ENCODE data around the gene NHSL1.

Gene NHSL1

GRCh38 chr6:138499303-138500018 is at the start of gene NHSL1:
TSS of gene NHSL1 (minus strand) at chr6:138499494. CDS start at chr6:138499290, 204 bp downstream.
- H3K4me3 ChIP-seq (ENCODE audit: low read length), result peak within 1 kb of the TSS; percentile 2
- peak; percentile 30 for DNase-seq (ENCODE audit: low read depth)
- no peak for TF ChIP-seq CTCF (conservative IDR thresholded peaks at IDR 0.05; ENCODE audit: low read length)

- no peak for DNase-seq (ENCODE audit: low read depth)
- no peak overlapping the region for H3K4me3 ChIP-seq (ENCODE audit: low read length)
- TF ChIP-seq CTCF (conservative IDR thresholded peaks at IDR 0.05; ENCODE audit: low read length), result no peak
Observed at GRCh38 chr6:138546733-138547185, 47.5 kb upstream of the NHSL1 start.

- no peak for TF ChIP-seq CTCF (conservative IDR thresholded peaks at IDR 0.05; ENCODE audit: low read length)
- H3K4me3 ChIP-seq (ENCODE audit: low read length), result peak overlapping the region; percentile 56
- DNase-seq (ENCODE audit: low read depth), result peak; percentile 63
Observed at GRCh38 chr6:138545621-138545980, 46.3 kb upstream of the NHSL1 start.

GRCh38 chr6:138544501-138544900 is 45.2 kb upstream of the NHSL1 start:
- no peak for TF ChIP-seq CTCF (conservative IDR thresholded peaks at IDR 0.05; ENCODE audit: low read length)
- DNase-seq (ENCODE audit: low read depth), result peak; percentile 29

GRCh38 chr6:138543657-138544056 is 44.4 kb upstream of the NHSL1 start:
- no peak for TF ChIP-seq CTCF (conservative IDR thresholded peaks at IDR 0.05; ENCODE audit: low read length)
- H3K4me3 ChIP-seq (ENCODE audit: low read length), result no peak overlapping the region
- DNase-seq (ENCODE audit: low read depth), result no peak

More at GRCh38 chr6:138544501-138544900, 45.2 kb upstream of the NHSL1 start:
- no peak overlapping the region; the same call in 1 of the 2 replicates for H3K4me3 ChIP-seq (ENCODE audit: low read length)

GRCh38 chr6:138541823-138542481 is 42.7 kb upstream of the NHSL1 start:
- DNase-seq (ENCODE audit: low read depth), result peak; percentile 38
- H3K4me3 ChIP-seq (ENCODE audit: low read length), result no peak overlapping the region
- no peak for TF ChIP-seq CTCF (conservative IDR thresholded peaks at IDR 0.05; ENCODE audit: low read length)

GRCh38 chr6:138540468-138540867 is 41.2 kb upstream of the NHSL1 start:
- no peak for TF ChIP-seq CTCF (conservative IDR thresholded peaks at IDR 0.05; ENCODE audit: low read length)

More at GRCh38 chr6:138540468-138540867, 41.2 kb upstream of the NHSL1 start:
- DNase-seq (ENCODE audit: low read depth), result peak; percentile 96
- no peak overlapping the region for H3K4me3 ChIP-seq (ENCODE audit: low read length)

Data from AG10803 (cell line).